B cell (primary cell): Measurements from ENCODE around the gene STMP1. TPM values are rescaled to one million over a fixed set of nuclear protein-coding genes. Genes with fewer than 3 reads are reported as not detected.

Experiments used
- ATAC-seq: fragments of 200-7000 bp; cut with Tn5 transposase; one replicate; pipeline ENCODE4 v1.10.0; 2021; ENCODE audit warnings: low read depth, mild to moderate bottlenecking, moderate number of reproducible peaks, moderate library complexity
- CTCF ChIA-PET: fragments of 350-600 bp; sonication (Branson Sonifier 250); formaldehyde crosslinking; loops from one replicate; lab custom pipeline; 2021; ENCODE audit warnings: antibody characterized with exemption, inconsistent platforms; lab: Charles Lee
- POLR2A ChIA-PET: fragments of 350-600 bp; sonication (Branson Sonifier 250); formaldehyde crosslinking; loops from one replicate; lab custom pipeline; 2021; ENCODE audit warnings: antibody characterized with exemption; lab: Charles Lee
- DNase-seq: peaks from one replicate; pipeline ENCODE4 v3.0.0; 2013
- H2AFZ ChIP-seq: 2 replicates; pipeline ENCODE4 v1.6.1; 2012; ENCODE audit warnings: mild to moderate bottlenecking, low read depth, low read length; ENCODE audit not compliant: insufficient read depth, poor library complexity, severe bottlenecking
- H3K27ac ChIP-seq, 2 donors: 1 replicate in 1 of 2; 2 replicates in 1 of 2; pipeline ENCODE4 v1.5.1; 2012 to 2013; ENCODE audit warnings: low read length in 2 of 2, mild to moderate bottlenecking in 2 of 2, moderate library complexity in 1 of 2
- H3K27me3 ChIP-seq, 4 experiments: fragments of 200-600 bp in 1 of 4; sonication (generic) in 1 of 4; replicated peaks in 1 of 4; 1 replicate in 2 of 4; 2 replicates in 2 of 4; pipeline versions ENCODE4 v1.6.1 to v1.7.0; 2013 to 2016; ENCODE audit warnings: low read length in 3 of 4, mild to moderate bottlenecking in 2 of 4, mixed read lengths in 1 of 4, moderate library complexity in 1 of 4; ENCODE audit not compliant: insufficient read depth in 4 of 4, control insufficient read depth in 3 of 4; ENCODE audit errors: control extremely low read depth in 1 of 4
- H3K36me3 ChIP-seq, 2 experiments: replicated peaks in 1 of 2; 1 replicate in 1 of 2; 2 replicates in 1 of 2; pipeline versions ENCODE4 v1.6.1 to v1.7.1; 2013; ENCODE audit warnings: low read length in 1 of 2; ENCODE audit not compliant: insufficient read depth in 2 of 2, control insufficient read depth in 1 of 2; ENCODE audit errors: control extremely low read depth in 1 of 2, extremely low read depth in 1 of 2
- H3K4me1 ChIP-seq, 2 donors: fragments of 200-600 bp in 1 of 2; sonication (generic) in 1 of 2; 1 replicate in 1 of 2; 2 replicates in 1 of 2; pipeline versions ENCODE4 v1.5.1 to v1.6.1; 2013 to 2017; ENCODE audit warnings: low read length in 2 of 2; ENCODE audit not compliant: control insufficient read depth in 2 of 2, insufficient read depth in 2 of 2
- H3K4me2 ChIP-seq: replicated peaks from 2 replicates; pipeline ENCODE3; 2012; ENCODE audit warnings: mild to moderate bottlenecking, low read depth, low read length; ENCODE audit not compliant: poor library complexity, severe bottlenecking
- H3K4me3 ChIP-seq, 5 experiments: fragments of 200-600 bp in 1 of 5; sonication (generic) in 1 of 5; 1 replicate in 3 of 5; 2 replicates in 2 of 5; pipeline versions ENCODE4 v1.5.1 to v1.7.0; 2011 to 2016; ENCODE audit warnings: low read length in 4 of 5, mild to moderate bottlenecking in 4 of 5, low read depth in 2 of 5, control low read depth in 1 of 5, moderate library complexity in 1 of 5; ENCODE audit not compliant: insufficient read depth in 1 of 5; ENCODE audit errors: control extremely low read depth in 1 of 5, extremely low read depth in 1 of 5
- H3K79me2 ChIP-seq: fragments of 200-600 bp; sonication (generic); one replicate; pipeline ENCODE4 v1.6.0; 2016; ENCODE audit warnings: low read length; ENCODE audit not compliant: control insufficient read depth, insufficient read depth
- H3K9ac ChIP-seq: fragments of 200-600 bp; sonication (generic); 2 replicates; pipeline ENCODE4 v1.6.1; 2017; ENCODE audit warnings: mild to moderate bottlenecking, low read length, moderate library complexity
- H3K9me3 ChIP-seq, 3 donors: one replicate each; pipeline versions ENCODE4 v1.6.1 to v1.7.1; 2013; ENCODE audit warnings: low read length in 2 of 3; ENCODE audit not compliant: control insufficient read depth in 2 of 3, insufficient read depth in 1 of 3; ENCODE audit errors: control extremely low read depth in 1 of 3
- H4K20me1 ChIP-seq: 2 replicates; pipeline ENCODE4 v1.6.0; 2012; ENCODE audit warnings: mild to moderate bottlenecking, low read length; ENCODE audit not compliant: insufficient read depth, control insufficient read depth, poor library complexity, severe bottlenecking
- H3K27ac Mint-ChIP-seq: one replicate; pipeline ENCODE4 v1.8.0; 2021; ENCODE audit warnings: mixed read lengths
- H3K27me3 Mint-ChIP-seq: one replicate; pipeline ENCODE4 v1.8.0; 2021; ENCODE audit warnings: mixed read lengths
- H3K4me1 Mint-ChIP-seq: one replicate; pipeline ENCODE4 v1.8.0; 2021; ENCODE audit warnings: mixed read lengths
- H3K4me3 Mint-ChIP-seq: one replicate; pipeline ENCODE4 v1.8.0; 2021; ENCODE audit warnings: mixed read lengths
- H3K9me3 Mint-ChIP-seq: one replicate; pipeline ENCODE4 v1.8.0; 2022; ENCODE audit warnings: mixed read lengths; ENCODE audit not compliant: insufficient read depth
- CTCF ChIP-seq: fragments of 200-600 bp; IDR thresholded peaks from one replicate; pipeline ENCODE4 v1.8.0; 2022; ENCODE audit warnings: antibody characterized with exemption, mild to moderate bottlenecking
- EZH2 ChIP-seq: IDR thresholded peaks from 2 replicates; pipeline ENCODE4 v1.6.1; 2012; ENCODE audit warnings: borderline replicate concordance, low read depth, mild to moderate bottlenecking, moderate library complexity, low read length; ENCODE audit not compliant: insufficient read depth, poor library complexity, severe bottlenecking
- WGBS: methylation state at CpG from one replicate; pipeline ENCODE4 v1.1.5; 2013; ENCODE audit warnings: missing lambda C conversion rate; ENCODE audit not compliant: insufficient coverage; 5-methylcytosine and 5-hydroxymethylcytosine counted together
- intact Hi-C: fragments of 100-400 bp; cut with micrococcal nuclease; formaldehyde crosslinking; loops from one replicate; pipeline ENCODE4 v1.10.0; 2022
- polyA plus RNA-seq: library from polyadenylated mRNA; depleted of rRNA; stranded (reverse); fragments of >200 nt; gene quantifications from 2 replicates; pipeline ENCODE4 v1.2.3, GENCODE V29; 2012
- total RNA-seq, 2 donors: library from RNA; stranded (reverse); fragments of 120-200 nt in 1 of 2; gene quantifications; 1 replicate in 1 of 2; 2 replicates in 1 of 2; pipeline versions ENCODE4 v1.2.3 to v1.2.4, GENCODE V29; 2013 to 2022

The STMP1 gene
- total and polyA plus RNA-seq, 2 donors (not counting 1 experiment from before 2014, with no cell fraction given), result 11.0 to 33.5 TPM

- no peaks in the 10 kb centered on the region for H3K9me3 ChIP-seq
- H3K9ac ChIP-seq, result peak overlapping the region; percentile 88
- peak overlapping the region; percentile 70 to 99 (median 97) for H3K4me3 ChIP-seq
- H3K4me1 ChIP-seq, result peaks cover 10 to 24% of the 10 kb centered on the region in 2 donors
- Mint-ChIP-seq H3K9me3 (no peaks in the 10 kb centered on the region), H3K27ac (peak overlapping the region; percentile 81), H3K27me3 (no peaks in the 10 kb centered on the region), H3K4me3 (peak overlapping the region; percentile 91), H3K4me1 (peaks cover 27% of the 10 kb centered on the region)
- no peak for DNase-seq
- no peaks in the 10 kb centered on the region for H3K27me3 ChIP-seq
- ATAC-seq, result no peak
- WGBS, result 47% methylated on average over 13 of the region's 14 CpGs
- TF ChIP-seq CTCF, result no peak
- H2AFZ ChIP-seq, result peak overlapping the region; percentile 100
- ChIA-PET POLR2A (no interaction called here), CTCF (interaction anchor here (1.0 to 6.4 kb wide), 6 partner anchors 10 to 349 kb away, joined by 3 to 46 read pairs (median 4); partner anchors contain the start of gene CNOT4)
- H4K20me1 ChIP-seq, result no peaks in the 10 kb centered on the region
- peaks cover 27% of the 10 kb centered on the region for H3K79me2 ChIP-seq
- H3K4me2 ChIP-seq, result peak overlapping the region; percentile 78
- H3K27ac ChIP-seq, result peak overlapping the region; percentile 56 to 77
- intact Hi-C loops, result loop anchor here (1.0 to 5.0 kb wide), 9 partner anchors 104 to 1345 kb away; partner anchors contain the start of genes AGBL3, BPGM, CNOT4 and MTPN
- no peaks in the 10 kb centered on the region for H3K36me3 ChIP-seq
Observed at GRCh38 chr7:135661311-135662122, 797 bp upstream of the STMP1 start.

- no peaks in the 10 kb centered on the region for H3K27me3 Mint-ChIP-seq
- H2AFZ ChIP-seq, result peak overlapping the region; percentile 100
- H3K9ac ChIP-seq, result peak overlapping the region; percentile 88
- H3K36me3 ChIP-seq, result no peaks in the 10 kb centered on the region
- peaks cover 33% of the 10 kb centered on the region for H3K79me2 ChIP-seq
- ChIA-PET POLR2A (no interaction called here), CTCF (interaction anchor here (1.0 to 6.4 kb wide), 6 partner anchors 9 to 348 kb away, joined by 3 to 46 read pairs (median 4); partner anchors contain the start of gene CNOT4)
- H3K27ac Mint-ChIP-seq, result peak overlapping the region; percentile 81
- intact Hi-C loops, result loop anchor here (1.0 to 5.0 kb wide), 9 partner anchors 105 to 1345 kb away; partner anchors contain the start of genes AGBL3, BPGM, CNOT4 and MTPN
- WGBS, result 10% methylated on average over 17 of the region's 17 CpGs
- no peaks in the 10 kb centered on the region for H4K20me1 ChIP-seq
- peak overlapping the region; percentile 78 for H3K4me2 ChIP-seq
- no peaks in the 10 kb centered on the region for H3K9me3 Mint-ChIP-seq
- ATAC-seq, result no peak
- TF ChIP-seq EZH2 (no peak), CTCF (no peak)
- DNase-seq, result no peak
- H3K9me3 ChIP-seq, result no peaks in the 10 kb centered on the region
- H3K4me3 Mint-ChIP-seq, result peak overlapping the region; percentile 91
- H3K4me1 Mint-ChIP-seq, result peaks cover 31% of the 10 kb centered on the region
- peaks cover 15 to 29% of the 10 kb centered on the region in 2 donors for H3K4me1 ChIP-seq
- peak overlapping the region; percentile 70 to 99 (median 97) for H3K4me3 ChIP-seq
- no peaks in the 10 kb centered on the region for H3K27me3 ChIP-seq
- peak overlapping the region; percentile 56 to 77 for H3K27ac ChIP-seq
Observed at GRCh38 chr7:135662123-135662372, 266 bp upstream of the STMP1 start.
